Measurements from ENCODE around the gene NAA35.

DNA sequence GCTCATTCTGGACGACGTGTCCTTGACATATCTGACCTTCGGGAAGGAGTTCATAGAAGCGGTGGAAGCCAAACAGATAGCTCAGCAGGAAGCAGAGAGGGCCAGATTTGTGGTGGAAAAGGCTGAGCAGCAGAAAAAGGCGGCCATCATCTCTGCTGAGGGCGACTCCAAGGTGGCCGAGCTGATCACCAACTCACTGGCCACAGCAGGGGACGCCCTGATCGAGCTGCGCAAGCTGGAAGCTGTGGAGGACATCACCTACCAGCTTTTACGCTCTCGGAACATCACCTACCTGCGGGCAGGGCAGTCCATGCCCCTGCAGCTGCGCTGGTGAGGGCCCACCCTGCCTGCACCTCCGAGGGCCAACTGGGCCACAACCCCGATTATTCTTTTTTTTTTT is 41.6 kb upstream of the NAA35 start:
- TF ChIP-seq, protein P1, sequence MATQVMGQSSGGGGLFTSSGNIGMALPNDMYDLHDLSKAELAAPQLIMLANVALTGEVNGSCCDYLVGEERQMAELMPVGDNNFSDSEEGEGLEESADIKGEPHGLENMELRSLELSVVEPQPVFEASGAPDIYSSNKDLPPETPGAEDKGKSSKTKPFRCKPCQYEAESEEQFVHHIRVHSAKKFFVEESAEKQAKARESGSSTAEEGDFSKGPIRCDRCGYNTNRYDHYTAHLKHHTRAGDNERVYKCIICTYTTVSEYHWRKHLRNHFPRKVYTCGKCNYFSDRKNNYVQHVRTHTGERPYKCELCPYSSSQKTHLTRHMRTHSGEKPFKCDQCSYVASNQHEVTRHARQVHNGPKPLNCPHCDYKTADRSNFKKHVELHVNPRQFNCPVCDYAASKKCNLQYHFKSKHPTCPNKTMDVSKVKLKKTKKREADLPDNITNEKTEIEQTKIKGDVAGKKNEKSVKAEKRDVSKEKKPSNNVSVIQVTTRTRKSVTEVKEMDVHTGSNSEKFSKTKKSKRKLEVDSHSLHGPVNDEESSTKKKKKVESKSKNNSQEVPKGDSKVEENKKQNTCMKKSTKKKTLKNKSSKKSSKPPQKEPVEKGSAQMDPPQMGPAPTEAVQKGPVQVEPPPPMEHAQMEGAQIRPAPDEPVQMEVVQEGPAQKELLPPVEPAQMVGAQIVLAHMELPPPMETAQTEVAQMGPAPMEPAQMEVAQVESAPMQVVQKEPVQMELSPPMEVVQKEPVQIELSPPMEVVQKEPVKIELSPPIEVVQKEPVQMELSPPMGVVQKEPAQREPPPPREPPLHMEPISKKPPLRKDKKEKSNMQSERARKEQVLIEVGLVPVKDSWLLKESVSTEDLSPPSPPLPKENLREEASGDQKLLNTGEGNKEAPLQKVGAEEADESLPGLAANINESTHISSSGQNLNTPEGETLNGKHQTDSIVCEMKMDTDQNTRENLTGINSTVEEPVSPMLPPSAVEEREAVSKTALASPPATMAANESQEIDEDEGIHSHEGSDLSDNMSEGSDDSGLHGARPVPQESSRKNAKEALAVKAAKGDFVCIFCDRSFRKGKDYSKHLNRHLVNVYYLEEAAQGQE (IDR thresholded peaks at IDR 0.05; ENCODE audit: insufficient read depth in 1 of 2, low read depth in 2 of 2, low read length in 2 of 2) = no peak
- TF ChIP-seq TAF1 (IDR thresholded peaks at IDR 0.05; ENCODE audit: borderline replicate concordance, insufficient read depth, low read length) (no peak), FOXP2 (optimal IDR thresholded peaks at IDR 0.05; ENCODE audit: borderline replicate concordance, extremely low read depth, extremely low read length, insufficient read depth) (no peak), POLR2AphosphoS5 (IDR thresholded peaks at IDR 0.05; ENCODE audit: low read depth, low read length) (no peak)
